GM12891 (cell line): ENCODE data around the gene LCE7A.

Source experiments
- DNase-seq: peaks from one replicate; pipeline ENCODE4 v3.0.0; 2011; ENCODE audit warnings: low spot score; ENCODE audit not compliant: insufficient read length
- FAIRE-seq: peaks from 2 replicates; lab custom pipeline; 2011; peaks lifted over from hg19 to GRCh38; lab: Jason Lieb, UNC
- PAX5 ChIP-seq: IDR thresholded peaks from 2 replicates; pipeline ENCODE4 v1.6.1; 2011; ENCODE audit warnings: low read length, moderate library complexity, mild to moderate bottlenecking; ENCODE audit not compliant: insufficient read depth, severe bottlenecking
- POLR2A ChIP-seq: IDR thresholded peaks from 2 replicates; pipeline ENCODE4 v1.6.1; 2011; ENCODE audit warnings: low read depth, low read length, control low read depth
- POLR2AphosphoS5 ChIP-seq: IDR thresholded peaks from 2 replicates; pipeline ENCODE4 v1.6.1; 2011; ENCODE audit warnings: low read depth, low read length, control low read depth
- POU2F2 ChIP-seq: IDR thresholded peaks from 2 replicates; pipeline ENCODE4 v1.6.1; 2011; ENCODE audit warnings: low read depth, mild to moderate bottlenecking, control low read depth, low read length, moderate library complexity
- SPI1 ChIP-seq: IDR thresholded peaks from 2 replicates; pipeline ENCODE4 v1.6.1; 2011; ENCODE audit warnings: low read depth, low read length, control low read depth
- TAF1 ChIP-seq: IDR thresholded peaks from 2 replicates; pipeline ENCODE4 v1.6.1; 2011; ENCODE audit warnings: low read depth, low read length, control low read depth

LCE7A gene

GRCh38 chr1:152860129-152860528, 333 bp downstream of the LCE7A start:
- FAIRE-seq, result no peak
- DNase-seq, result no peak
- TF ChIP-seq SPI1 (no peak), TAF1 (no peak), PAX5 (no peak), POLR2AphosphoS5 (no peak), POLR2A (no peak), POU2F2 (no peak)

- no peak for TF ChIP-seq SPI1
- TF ChIP-seq TAF1, result no peak
- no peak for TF ChIP-seq POLR2AphosphoS5
- no peak for TF ChIP-seq POLR2A
- TF ChIP-seq POU2F2, result no peak
- TF ChIP-seq PAX5, result no peak
- FAIRE-seq (no peak), DNase-seq (no peak)
These were observed 1.6 kb downstream of the LCE7A start for GRCh38 chr1:152861374-152861773.

- DNase-seq, result no peak
- no peak for FAIRE-seq
- TF ChIP-seq POLR2A, result no peak
- no peak for TF ChIP-seq POU2F2
- TF ChIP-seq TAF1, result no peak
- no peak for TF ChIP-seq PAX5
- TF ChIP-seq SPI1, result no peak
- no peak for TF ChIP-seq POLR2AphosphoS5
These were observed 4.6 kb downstream of the LCE7A start for GRCh38 chr1:152864443-152864842.

GRCh38 chr1:152866321-152866720, 6.5 kb downstream of the LCE7A start:
- FAIRE-seq (no peak), DNase-seq (no peak)

GRCh38 chr1:152869808-152870419, 10.1 kb downstream of the LCE7A start:
- peak; percentile 44 for DNase-seq
- TF ChIP-seq POLR2A (no peak), POLR2AphosphoS5 (no peak), POU2F2 (peak; percentile 39; the same call in 1 of the 2 replicates)
- peak; percentile 94 for FAIRE-seq

More at GRCh38 chr1:152866321-152866720, 6.5 kb downstream of the LCE7A start:
- TF ChIP-seq PAX5 (no peak), TAF1 (no peak), POLR2A (no peak), POU2F2 (no peak), SPI1 (no peak), POLR2AphosphoS5 (no peak)

GRCh38 chr1:152870831-152871730, 11.3 kb downstream of the LCE7A start:
- peak; percentile 26 for FAIRE-seq
- DNase-seq, result no peak
- TF ChIP-seq PAX5 (no peak), POLR2AphosphoS5 (no peak), SPI1 (no peak)

- TF ChIP-seq POLR2AphosphoS5, result no peak
- no peak for TF ChIP-seq POLR2A
- no peak for TF ChIP-seq TAF1
- TF ChIP-seq SPI1, result no peak
- no peak for TF ChIP-seq PAX5
- TF ChIP-seq POU2F2, result no peak
- FAIRE-seq (no peak), DNase-seq (no peak)
These were observed 11.9 kb downstream of the LCE7A start for GRCh38 chr1:152871731-152872126.

GRCh38 chr1:152873495-152873894, 13.7 kb downstream of the LCE7A start:
- DNase-seq (no peak), FAIRE-seq (no peak)
- TF ChIP-seq SPI1 (no peak), POLR2A (no peak), PAX5 (no peak), TAF1 (no peak), POLR2AphosphoS5 (no peak), POU2F2 (no peak)

- DNase-seq, result no peak
- FAIRE-seq, result no peak
- no peak for TF ChIP-seq SPI1
- TF ChIP-seq POU2F2, result no peak
- TF ChIP-seq POLR2A, result no peak
- TF ChIP-seq PAX5, result no peak
These were observed 17.0 kb downstream of the LCE7A start for GRCh38 chr1:152876827-152877226.
